Mammary epithelial cell (primary cell): ENCODE data around the gene KPTN.

Source experiments
- CTCF ChIP-seq, 2 donors: IDR thresholded peaks in 1 of 2; conservative IDR thresholded peaks in 1 of 2; 2 replicates each; pipeline ENCODE4 v1.5.1; 2011 to 2012; ENCODE audit warnings: inconsistent platforms in 2 of 2, low read length in 2 of 2, mild to moderate bottlenecking in 2 of 2, control low read depth in 1 of 2, low read depth in 1 of 2; ENCODE audit not compliant: insufficient read depth in 1 of 2; ENCODE audit errors: extremely low read depth in 1 of 2
- EZH2 ChIP-seq: IDR thresholded peaks from 2 replicates; pipeline ENCODE4 v1.6.1; 2012; ENCODE audit warnings: low read length, inconsistent platforms, borderline replicate concordance

DNA sequence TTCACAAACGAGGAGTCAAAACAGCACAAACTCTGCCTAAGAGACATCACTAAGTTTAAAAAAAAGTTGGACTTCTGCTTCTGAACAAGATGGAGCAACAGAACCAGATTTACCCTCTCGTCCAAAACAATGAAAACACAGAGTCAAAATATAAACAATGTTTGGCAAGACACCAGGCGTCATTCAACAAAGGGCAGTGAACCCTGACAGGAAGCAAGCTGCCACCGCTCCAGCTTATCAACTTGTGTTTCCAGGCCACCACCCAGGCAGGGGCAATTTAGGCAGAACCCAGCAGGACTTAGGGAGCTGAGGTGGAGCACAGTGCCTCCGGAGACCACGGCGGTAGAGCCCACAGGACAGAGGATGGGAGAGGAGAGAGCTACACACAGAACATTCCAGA is 39.5 kb upstream of the KPTN start:
- TF ChIP-seq CTCF (conservative IDR thresholded peaks at IDR 0.05 in 1 of 2, IDR thresholded peaks at IDR 0.05 in 1 of 2; ENCODE audit: extremely low read depth in 1 of 2, insufficient read depth in 1 of 2, low read depth in 1 of 2, low read length in 2 of 2) (no peak), EZH2 (no peak)
